GM21515 (cell line): ENCODE results near the gene ALDH3A2.
"Not testable (repeated sequence)": the region's sequence is repeated elsewhere in the genome, so short reads cannot be mapped to it uniquely, and the experiment has no call there.

Experiments used
- ATAC-seq: cut with Tn5 transposase; IDR thresholded peaks from one replicate; pipeline ENCODE4 v1.9.1; 2021; ENCODE audit not compliant: unreplicated experiment

The ALDH3A2 gene

GRCh38 chr17:19650826-19651225, 2.3 kb downstream of the ALDH3A2 start:
- ATAC-seq = no peak

DNA sequence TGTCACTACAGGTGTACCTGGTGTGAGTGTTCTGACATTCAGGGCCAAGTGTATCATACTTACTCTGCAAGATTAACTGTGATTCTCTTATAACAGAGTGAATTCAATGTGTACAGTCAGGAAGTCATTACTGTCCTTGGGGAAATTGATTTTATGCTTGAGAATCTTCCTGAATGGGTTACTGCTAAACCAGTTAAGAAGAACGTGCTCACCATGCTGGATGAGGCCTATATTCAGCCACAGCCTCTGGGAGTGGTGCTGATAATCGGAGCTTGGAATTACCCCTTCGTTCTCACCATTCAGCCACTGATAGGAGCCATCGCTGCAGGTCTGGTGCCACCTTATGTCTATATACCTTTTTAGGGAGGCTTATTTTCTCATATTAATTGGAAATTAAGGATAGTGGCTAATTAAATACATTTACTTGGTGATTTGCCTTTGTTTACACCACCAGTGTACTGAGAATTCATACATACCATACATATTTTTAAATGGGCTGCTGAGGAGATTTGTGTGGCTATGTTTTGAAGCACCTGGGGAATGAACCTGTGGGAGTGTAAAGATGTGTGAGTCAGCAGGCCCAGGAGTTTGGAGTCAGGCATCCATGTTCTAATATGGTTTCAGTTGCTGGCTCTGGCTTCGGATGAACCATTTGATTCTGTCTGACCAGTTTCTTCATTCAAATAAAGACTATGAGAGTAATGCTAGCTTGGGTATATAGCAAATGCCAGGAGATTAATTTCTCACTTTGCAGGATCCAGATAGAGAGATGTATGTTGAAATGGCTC, 3.1 kb downstream of the ALDH3A2 start:
- ATAC-seq = no peak

GRCh38 chr17:19652595-19652994, 4.0 kb downstream of the ALDH3A2 start:
- ATAC-seq = no peak

- ATAC-seq = no peak
Measured at GRCh38 chr17:19654342-19654886, 5.9 kb downstream of the ALDH3A2 start.

GRCh38 chr17:19654896-19655295, 6.3 kb downstream of the ALDH3A2 start:
- ATAC-seq = no peak

GRCh38 chr17:19656336-19656735, 7.8 kb downstream of the ALDH3A2 start:
- ATAC-seq = no peak

GRCh38 chr17:19656851-19657581, 8.5 kb downstream of the ALDH3A2 start:
- no peak for ATAC-seq

GRCh38 chr17:19659366-19660177, 11.0 kb downstream of the ALDH3A2 start:
- ATAC-seq = no peak

DNA sequence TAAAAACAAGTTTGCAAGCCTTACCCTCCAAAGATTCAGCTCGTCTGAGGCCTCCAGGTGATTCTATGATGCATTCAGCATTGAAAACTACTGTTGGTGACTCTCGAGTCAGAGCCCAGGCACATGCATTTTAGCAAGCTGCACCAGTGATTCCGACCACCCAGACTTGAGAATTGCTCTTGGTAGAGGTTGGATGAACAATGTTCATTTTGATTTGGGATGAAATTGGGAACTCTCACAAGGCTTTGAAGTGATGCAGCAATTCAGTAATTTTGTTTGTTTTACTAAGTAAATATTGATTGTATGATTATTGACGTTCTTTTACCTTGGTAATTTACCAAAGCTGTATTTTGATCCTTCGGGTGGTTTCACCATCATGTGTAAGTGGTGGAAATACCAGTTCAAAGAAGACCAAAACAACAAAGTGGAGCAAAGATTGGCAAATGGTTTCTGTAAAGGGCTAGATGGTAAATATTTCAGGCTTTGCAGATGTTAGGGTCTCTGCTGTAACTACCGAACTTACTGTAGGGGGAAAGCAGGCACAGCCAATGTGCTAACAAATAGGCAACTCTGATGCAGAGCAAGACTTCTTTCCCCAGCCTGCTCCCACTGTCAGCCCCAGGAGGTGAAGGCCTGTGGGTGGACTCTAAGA, 11.8 kb downstream of the ALDH3A2 start:
- ATAC-seq = no peak

DNA sequence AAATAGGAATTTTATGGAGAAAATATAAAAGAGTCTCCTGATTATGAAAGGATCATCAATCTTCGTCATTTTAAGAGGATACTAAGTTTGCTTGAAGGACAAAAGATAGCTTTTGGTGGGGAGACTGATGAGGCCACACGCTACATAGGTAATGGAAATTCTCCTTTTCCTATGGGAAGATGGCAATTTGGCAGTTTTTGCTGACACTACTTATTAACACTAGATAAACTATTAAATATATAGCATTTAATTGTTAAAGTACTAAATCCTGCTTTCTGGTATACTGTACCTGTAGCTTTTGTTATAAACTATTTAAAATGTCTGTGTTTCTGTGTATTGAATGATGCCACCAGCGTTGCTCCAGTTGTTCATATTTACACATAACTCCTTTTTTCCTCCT, 12.6 kb downstream of the ALDH3A2 start:
- ATAC-seq = no peak

- ATAC-seq = no peak
Measured at GRCh38 chr17:19663097-19663496, 14.5 kb downstream of the ALDH3A2 start.

DNA sequence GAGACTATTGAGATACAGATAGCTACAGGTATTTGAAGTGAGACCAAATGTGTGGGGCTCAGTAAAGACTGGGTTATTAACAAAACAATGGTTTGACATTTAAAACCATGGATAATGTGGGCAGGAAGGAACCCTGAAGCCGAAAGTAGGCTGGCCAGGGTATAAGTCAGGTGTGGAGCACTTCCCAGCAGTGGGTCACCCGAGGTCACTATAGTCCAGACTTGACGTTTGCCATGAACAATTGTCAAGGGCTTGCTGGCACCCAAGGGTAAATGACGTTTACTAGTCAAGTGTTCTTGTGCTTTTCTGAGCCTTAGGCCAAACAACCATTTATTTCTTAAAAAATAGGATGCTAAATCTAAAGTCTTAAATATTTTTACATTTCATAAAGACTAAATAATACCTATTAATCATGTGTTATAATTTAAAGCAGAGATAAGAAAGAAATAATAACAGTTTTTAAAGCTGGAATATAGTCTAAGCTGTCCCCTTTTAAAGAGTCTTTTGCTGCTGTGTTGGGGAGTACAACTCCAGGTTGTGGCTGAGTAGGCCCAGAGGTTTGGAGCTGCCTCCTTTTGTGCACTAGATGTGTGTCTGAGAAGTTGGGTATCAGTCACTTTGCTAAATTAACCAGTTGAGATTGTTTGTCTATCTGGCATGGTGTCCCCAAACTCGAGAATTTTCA, 15.7 kb downstream of the ALDH3A2 start:
- ATAC-seq = no peak

DNA sequence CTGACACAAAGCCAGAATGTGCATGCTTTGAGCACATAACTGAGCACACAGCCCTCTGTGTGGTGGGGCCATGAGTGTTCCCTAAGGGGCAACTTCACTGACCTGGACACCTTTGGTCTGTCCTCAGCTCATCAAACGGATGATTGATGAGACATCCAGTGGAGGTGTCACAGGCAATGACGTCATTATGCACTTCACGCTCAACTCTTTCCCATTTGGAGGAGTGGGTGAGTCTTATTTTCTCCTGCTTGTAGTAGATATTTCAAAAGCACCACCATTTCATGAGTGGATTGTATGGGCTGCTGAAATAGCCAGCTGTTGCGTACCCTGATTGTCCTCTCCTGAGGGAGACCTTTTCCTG, 16.2 kb downstream of the ALDH3A2 start:
- no peak for ATAC-seq

- ATAC-seq = not testable (repeated sequence)
Measured at GRCh38 chr17:19669680-19670079, 21.1 kb downstream of the ALDH3A2 start.

- ATAC-seq = no peak
Measured at GRCh38 chr17:19670908-19671307, 22.4 kb downstream of the ALDH3A2 start.

DNA sequence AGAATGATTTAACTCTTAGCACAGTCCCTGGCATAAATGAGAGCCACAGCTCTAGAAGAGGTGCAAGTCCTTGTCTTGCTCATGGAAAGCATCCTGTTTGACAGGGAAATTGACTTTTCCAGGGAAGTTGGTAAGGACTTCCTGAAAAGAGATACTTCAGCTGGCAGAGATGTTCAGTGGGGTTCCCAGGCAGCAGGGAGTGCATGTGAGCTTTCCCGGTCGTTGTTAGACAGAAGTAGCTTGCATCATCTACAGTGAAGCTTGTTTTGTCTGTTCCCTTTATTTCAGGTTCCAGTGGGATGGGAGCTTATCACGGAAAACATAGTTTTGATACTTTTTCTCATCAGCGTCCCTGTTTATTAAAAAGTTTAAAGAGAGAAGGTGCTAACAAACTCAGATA, 22.9 kb downstream of the ALDH3A2 start:
- ATAC-seq = no peak

DNA sequence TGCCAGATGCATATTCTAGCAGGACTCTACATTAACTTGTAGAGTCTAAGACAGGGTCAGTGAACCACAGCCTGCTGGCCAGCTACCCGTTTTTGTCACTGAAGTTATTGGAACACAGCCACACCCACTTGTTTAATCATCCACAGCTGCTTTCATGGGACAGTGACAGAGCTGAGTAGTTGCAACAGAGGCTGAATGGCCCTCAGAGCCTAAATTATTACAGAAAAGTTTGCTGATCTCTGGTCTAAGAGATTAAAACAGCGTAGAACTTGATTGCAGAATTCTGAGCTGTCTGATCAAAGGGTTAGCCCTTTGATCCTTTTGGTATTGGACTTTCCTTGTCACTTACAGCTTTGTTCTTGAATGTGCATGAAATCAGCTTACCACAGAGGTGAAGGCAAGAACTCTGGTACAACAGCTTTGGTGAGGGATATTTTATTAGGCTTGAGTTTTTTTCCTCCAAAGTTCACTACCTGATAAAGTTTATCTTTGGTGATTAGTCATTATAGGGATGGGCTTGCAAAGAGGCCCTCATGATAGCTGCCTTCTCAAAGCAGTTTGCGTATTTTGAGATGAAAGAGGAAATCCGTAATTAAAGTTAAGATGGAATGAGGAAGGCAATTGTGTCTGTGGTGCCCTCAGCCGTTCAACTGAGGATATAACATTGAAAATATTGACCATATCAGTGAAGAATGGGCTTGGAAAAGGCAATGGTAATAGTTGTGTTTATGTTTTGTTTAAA, 23.6 kb downstream of the ALDH3A2 start:
- no peak for ATAC-seq

DNA sequence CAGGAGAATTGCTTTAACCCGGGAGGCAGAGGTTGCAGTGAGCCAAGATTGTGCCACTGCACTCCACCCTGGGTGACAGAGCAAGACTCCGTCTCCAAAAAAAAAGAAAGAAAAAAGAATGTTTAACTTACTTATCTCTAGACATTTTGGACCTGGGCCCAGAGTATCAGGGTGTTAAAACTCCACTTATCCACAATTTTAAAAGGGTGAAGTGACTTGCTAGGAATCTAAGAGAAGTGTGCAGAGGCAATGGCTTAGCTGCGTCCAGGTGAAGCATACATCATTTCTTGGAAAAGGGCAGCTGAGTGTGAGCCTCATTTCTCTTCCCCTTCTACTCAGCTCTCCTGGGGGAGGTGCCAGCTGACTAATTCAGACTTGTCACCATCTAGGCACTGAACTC, 25.1 kb downstream of the ALDH3A2 start:
- no peak for ATAC-seq

DNA sequence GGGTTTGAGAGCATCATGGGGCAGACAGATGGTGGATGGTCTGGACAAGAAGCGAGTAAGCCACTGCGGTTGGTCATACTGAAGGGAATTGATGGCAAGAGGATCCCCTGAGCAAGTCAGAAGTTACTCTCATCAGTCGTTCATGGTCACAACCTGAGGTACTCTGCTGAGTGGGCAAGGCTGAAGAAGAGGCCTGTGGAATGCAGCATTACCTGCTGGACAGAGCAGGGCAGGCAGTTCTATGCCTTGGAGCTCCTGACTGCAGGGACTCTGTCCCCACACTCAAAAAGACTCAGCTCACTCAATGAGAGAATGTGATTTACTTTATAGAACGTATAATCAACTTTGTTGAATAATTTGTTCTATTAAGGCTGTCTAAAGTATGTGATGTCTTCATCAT, 28.3 kb downstream of the ALDH3A2 start:
- ATAC-seq = no peak
